Measurements from ENCODE around the gene SH3BGRL3. TPM values are rescaled to one million over a fixed set of nuclear protein-coding genes. Genes with fewer than 3 reads are reported as not detected.

The SH3BGRL3 gene
- total and polyA plus RNA-seq, 3 donors from 2014 or later = 24.4 to 76.6 (median 25.4) TPM

DNA sequence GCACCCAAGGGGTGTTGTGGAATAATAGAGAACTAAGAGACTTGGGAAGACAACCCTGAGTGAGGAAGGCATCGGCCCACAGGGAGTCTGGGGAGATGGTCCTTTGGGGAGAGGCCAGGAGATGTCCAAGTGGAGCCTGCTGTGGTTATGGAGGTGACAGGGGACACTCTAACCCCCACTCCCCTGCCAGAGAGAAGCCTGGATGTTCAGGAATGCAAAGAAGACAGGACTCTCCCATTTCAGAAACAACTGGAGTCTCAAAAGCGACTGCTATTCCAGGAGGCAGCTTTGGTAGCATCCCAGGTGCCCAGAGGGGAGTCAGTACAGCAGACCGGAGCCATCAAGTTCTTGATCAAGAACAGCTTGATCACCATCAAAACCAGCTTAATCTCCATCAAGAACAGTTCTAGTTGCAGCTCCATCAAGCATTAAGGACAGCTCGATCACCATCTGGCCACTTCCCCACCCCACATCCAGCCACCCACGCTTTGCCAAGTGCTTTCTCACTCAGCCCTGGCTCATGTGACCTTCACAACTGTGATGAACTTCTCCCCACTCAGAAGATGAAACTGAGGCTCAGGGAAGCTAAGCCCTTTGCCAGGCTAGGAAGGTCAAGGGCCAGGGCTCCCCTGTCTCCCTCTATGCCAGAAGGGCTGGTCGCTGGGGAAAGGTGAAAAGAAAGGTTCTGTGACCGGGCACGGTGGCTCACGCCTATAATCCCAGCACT lies 38.6 kb downstream of the SH3BGRL3 start:
- Histone ChIP-seq H3K4me3 (no peak overlapping the region), H3K27ac (no peak overlapping the region), H3K36me3 (ENCODE audit: low read depth, missing control alignments) (no peaks in the 10 kb centered on the region), H3K27me3 (no peaks in the 10 kb centered on the region), H3K9me3 (no peaks in the 10 kb centered on the region), H3K4me1 (no peaks in the 10 kb centered on the region)
- TF ChIP-seq CTCF (IDR thresholded peaks at IDR 0.05) = no peak
- TF ChIP-seq POLR2A (IDR thresholded peaks at IDR 0.05) = no peak
- intact Hi-C loops (cut with DNase I; ENCODE audit: low total_unique reads) = no loop called here
- 87 to 90% methylated on average over 9 of the region's 9 CpGs for WGBS, 2 donors
- DNase-seq = peak; percentile 22

DNA sequence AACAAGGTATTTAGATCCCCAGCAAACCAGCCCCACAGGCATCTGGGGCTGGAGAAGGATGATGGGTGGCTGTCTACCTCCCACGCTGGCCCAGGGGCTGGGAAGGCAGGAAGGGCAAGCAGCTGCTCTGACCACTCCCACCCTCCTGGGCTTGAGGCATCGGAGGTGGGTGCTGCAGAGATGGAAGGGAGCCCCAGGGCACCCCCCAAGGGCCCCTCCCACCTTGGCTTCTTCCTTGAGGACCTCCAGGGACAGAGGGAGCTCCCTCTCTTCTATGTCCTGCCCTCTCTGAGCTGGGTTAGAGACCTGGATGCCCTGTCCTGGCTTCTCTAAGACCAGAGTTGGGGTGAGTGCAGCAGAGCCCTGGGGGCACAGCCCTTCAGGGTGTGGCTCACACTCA lies 41.0 kb downstream of the SH3BGRL3 start:
- no peaks in the 10 kb centered on the region for H3K9me3 ChIP-seq
- H3K27me3 ChIP-seq = no peaks in the 10 kb centered on the region
- no peak overlapping the region for H3K27ac ChIP-seq
- no peaks in the 10 kb centered on the region for H3K36me3 ChIP-seq (ENCODE audit: low read depth, missing control alignments)
- no peak for DNase-seq
- H3K4me1 ChIP-seq = no peaks in the 10 kb centered on the region
- TF ChIP-seq POLR2A (IDR thresholded peaks at IDR 0.05) (no peak), CTCF (IDR thresholded peaks at IDR 0.05) (no peak)
- H3K4me3 ChIP-seq = no peak overlapping the region
- intact Hi-C loops (cut with DNase I; ENCODE audit: low total_unique reads) = loop anchor here (10.0 kb wide), 1 partner anchor 46 kb away; no protein-coding TSS in a partner anchor
- 57 to 76% methylated on average over 2 of the region's 2 CpGs for WGBS, 2 donors

DNA sequence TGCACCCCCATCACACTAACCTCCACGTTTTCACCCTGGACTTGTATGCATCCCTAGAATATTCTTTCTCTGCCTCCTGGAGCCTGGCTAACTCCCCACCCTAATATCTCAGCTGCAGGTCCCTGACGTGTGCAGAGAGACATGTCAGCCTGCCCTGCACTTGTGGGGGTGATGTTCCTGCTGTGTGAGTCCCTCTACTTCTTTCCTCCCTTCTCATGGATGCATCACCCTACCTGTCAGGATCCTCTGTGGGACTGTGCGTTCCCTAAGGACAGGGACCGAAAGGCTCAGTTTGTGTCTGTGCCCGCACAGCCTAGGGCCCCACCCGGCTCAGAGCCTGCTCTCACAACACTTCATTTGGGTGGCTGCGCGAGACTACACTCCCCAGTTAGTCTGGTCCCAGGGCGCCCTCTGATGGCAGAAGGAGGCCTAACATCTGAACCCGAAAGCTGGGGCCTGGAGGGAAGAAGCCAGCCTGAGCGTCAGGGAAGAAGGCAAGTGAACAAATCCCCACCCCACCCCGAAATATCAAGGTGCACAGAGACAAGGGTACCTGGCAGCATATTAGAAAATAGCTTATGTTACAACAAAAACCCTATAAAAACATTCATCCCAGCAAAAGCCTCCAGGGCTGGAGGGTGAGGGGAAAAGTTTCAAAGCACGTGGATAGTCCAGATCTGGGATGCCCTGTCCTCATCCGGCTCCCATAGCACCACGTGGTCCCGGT lies 41.6 kb downstream of the SH3BGRL3 start:
- Histone ChIP-seq H3K4me3 (no peak overlapping the region), H3K27me3 (no peaks in the 10 kb centered on the region), H3K9me3 (no peaks in the 10 kb centered on the region), H3K36me3 (ENCODE audit: low read depth, missing control alignments) (no peaks in the 10 kb centered on the region), H3K4me1 (no peaks in the 10 kb centered on the region), H3K27ac (no peak overlapping the region)
- TF ChIP-seq POLR2A (IDR thresholded peaks at IDR 0.05) (no peak), CTCF (IDR thresholded peaks at IDR 0.05) (peak; percentile 66 to 79 (median 77))
- intact Hi-C loops (cut with DNase I; ENCODE audit: low total_unique reads) = loop anchor here (10.0 kb wide), 1 partner anchor 47 kb away; no protein-coding TSS in a partner anchor
- 24 to 46% methylated on average over 16 of the region's 16 CpGs for WGBS, 2 donors
- peak; percentile 95 for DNase-seq

DNA sequence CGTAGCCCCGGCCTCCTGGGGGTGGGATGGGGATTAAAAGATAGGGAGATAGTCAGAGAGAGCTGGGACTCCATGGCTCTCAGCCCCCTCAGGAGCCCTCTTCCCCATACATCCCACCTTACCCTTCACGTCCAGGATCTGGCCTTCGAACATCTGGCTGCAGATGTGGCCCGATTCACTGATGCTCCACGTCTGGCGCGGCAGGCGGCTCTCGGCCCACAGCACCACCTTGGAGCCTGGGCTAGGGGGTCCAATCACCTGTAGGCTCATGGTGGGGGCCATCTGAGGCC lies 42.1 kb downstream of the SH3BGRL3 start:
- Histone ChIP-seq H3K4me1 (no peaks in the 10 kb centered on the region), H3K27me3 (no peaks in the 10 kb centered on the region), H3K27ac (no peak overlapping the region), H3K9me3 (no peaks in the 10 kb centered on the region), H3K4me3 (no peak overlapping the region), H3K36me3 (ENCODE audit: low read depth, missing control alignments) (no peaks in the 10 kb centered on the region)
- DNase-seq = no peak
- intact Hi-C loops (cut with DNase I; ENCODE audit: low total_unique reads) = loop anchor here (10.0 kb wide), 1 partner anchor 47 kb away; no protein-coding TSS in a partner anchor
- 72 to 83% methylated on average over 8 to 10 of the region's 10 CpGs for WGBS, 2 donors
- TF ChIP-seq CTCF (IDR thresholded peaks at IDR 0.05) (no peak), POLR2A (IDR thresholded peaks at IDR 0.05) (no peak)
